Measurements from ENCODE around the gene OLAH.

The OLAH gene

DNA sequence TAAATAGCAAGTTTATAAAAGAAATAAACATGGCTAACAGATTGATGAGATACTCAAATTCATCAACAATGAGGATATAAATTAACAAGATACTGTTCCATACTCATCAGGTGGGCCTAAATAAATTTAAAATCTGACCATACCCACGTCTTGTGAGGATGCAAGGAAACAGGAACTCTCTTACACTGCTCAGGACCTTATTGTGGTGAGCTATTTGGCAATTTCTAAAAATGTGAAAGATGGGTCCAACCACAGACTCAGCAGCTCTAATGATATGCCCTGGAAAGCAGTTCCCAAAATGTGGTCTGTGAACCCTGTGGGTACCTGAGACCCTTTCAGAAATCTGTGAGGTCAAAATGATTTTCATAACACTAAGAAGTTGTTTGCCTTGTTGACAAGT lies 74.9 kb downstream of the OLAH start:
- TF ChIP-seq CTCF (conservative IDR thresholded peaks at IDR 0.05) = no peak
- H3K27ac ChIP-seq = no peak overlapping the region; the same call in 1 of the 2 replicates

DNA sequence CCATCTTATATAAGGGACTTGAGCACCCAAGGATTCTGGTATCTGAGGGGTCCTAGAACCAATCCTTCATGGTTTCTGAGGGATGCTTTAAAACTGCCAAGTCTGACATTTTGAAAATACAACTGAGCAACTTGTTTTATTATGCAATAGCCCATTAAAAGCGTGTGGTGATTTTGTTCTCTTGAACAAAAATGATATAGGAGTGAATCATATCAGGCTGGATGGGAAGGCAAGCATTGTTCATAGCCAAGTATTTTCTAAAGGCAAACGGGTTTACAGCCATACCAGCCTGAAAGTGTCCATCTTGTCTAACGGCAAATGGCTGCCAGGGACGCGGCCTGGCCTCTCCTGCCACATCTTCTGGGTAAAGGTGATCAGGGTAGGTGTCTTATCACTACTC lies 76.8 kb downstream of the OLAH start:
- H3K27ac ChIP-seq = no peak overlapping the region
- TF ChIP-seq CTCF (conservative IDR thresholded peaks at IDR 0.05) = no peak

GRCh38 chr10:15121707-15122106 lies 78.0 kb downstream of the OLAH start:
- TF ChIP-seq CTCF (conservative IDR thresholded peaks at IDR 0.05) = no peak
- H3K27ac ChIP-seq = peak overlapping the region; percentile 78; the same call in 1 of the 2 replicates

DNA sequence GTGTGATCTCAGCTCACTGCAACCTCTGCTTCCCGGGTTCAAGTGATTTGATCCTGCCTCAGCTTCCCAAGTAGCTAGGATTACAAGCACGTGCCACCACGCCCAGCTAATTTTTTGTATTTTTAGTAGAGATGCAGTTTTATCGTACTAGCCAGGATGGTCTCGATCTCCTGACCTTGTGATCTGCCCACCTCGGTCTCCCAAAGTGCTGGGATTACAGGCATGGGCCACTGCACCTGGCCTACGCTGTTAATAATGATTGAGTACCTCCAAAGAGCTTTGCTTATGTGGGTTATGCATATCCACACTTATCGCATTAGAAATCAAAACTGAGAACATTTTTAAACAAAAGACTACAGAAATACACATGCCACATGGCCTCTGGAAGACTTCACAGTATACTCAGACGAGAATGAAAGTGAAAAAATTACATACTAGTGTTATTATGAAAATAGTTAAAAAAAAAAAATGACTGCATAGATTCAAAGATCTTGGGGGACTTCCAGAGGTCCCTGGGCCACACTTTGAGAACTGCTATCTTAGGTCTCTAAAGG lies 78.8 kb downstream of the OLAH start:
- peak overlapping the region; percentile 78 for H3K27ac ChIP-seq
- no peak for TF ChIP-seq CTCF (conservative IDR thresholded peaks at IDR 0.05)

All from VCaP (cell line).